ENCODE measurements around the gene ZNF543. TPM values are rescaled to one million over a fixed set of nuclear protein-coding genes. Genes with fewer than 3 reads are reported as not detected.

ZNF543 gene
- total RNA-seq = 10.9 and 13.8 TPM in 2 replicates

DNA sequence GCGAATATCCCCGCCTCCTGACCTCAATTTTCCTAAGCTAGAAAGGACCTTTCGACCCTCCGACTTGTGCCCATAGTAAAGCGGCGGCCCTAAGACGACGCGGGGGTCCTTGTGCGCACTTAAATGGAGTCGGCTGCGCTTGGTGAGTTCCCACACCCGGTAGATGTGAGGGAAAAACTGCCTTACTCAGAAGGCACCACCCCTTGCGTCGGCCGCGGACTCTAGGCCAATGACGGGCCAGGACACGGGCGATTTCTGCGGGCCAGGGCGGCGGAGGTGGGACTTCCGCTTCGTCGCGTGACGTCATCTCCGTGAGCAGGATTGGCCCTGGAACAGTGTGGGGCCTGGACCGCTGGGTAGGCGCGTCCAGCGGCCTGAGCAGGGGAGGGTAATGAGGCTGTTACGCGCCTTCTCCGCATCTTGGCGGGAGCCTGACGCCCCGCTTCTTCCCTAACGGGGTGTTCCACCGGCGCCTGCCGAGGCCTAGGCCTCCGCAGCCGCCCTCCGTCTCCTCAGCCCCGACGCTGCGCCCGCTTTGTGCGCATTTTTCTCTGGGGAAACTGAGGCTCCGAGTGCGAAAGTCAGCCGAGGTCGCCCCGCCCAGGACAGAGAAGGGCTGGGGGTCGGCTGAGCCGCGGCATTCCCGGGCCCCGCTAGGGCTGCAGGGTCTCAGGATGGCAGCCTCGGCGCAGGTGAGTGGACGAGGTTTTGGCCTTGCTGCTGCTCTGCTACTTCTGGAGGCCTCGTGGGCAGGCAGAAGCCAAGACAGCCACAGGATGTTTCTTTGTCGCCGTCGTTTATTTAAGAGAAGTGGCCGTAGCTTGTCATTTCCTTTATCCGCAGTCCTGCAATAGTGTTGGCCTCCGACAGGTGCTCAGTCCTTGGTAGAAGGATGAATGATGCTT lies at the start of gene ZNF543:
TSS of gene ZNF543 (plus strand) at position 293 of the 905 bp plus-strand sequence. CDS start at position 675, 382 bp downstream.

DNA sequence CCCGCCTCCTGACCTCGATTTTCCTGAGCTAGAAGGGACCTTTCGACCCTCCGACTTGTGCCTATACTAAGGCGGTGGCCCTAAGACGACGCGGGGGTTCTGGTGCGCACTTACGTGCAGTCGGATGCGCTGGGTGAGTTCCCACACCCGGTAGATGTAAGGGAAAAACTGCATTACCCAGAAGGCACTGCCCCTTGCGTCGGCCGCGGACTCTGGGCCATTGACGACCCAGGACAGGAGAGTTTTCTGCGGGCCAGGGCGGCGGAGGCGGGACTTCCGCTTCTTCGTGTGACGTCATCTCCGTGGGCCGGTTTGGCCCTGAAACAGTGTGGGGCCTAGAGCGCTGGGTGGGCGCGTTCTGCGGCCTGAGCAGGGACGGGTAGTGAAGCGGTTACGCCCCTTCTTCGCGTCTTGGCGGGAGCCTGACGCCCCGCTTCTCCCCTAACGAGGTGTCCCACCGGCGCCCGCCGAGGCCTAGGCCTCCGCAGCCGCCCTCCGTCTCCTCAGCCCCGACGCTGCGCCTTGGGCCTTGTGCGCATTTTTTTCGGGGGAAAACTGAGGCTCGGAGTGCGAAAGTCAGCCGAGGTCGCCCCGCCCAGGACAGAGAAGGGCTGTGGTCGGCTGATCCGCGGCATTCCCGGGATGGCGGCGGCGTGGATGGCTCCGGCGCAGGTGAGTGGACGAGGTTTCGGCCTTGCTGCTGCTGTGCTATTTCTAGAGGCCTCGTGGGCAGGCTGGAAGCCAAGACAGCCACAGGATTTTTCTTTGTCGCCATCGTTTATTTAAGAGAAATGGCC lies 39.9 kb upstream of the ZNF543 start, which contains the start of gene ZNF460:
TSS of gene ZNF460 (plus strand) at position 321 of the 797 bp plus-strand sequence. CDS start at position 643, 322 bp downstream.

DNA sequence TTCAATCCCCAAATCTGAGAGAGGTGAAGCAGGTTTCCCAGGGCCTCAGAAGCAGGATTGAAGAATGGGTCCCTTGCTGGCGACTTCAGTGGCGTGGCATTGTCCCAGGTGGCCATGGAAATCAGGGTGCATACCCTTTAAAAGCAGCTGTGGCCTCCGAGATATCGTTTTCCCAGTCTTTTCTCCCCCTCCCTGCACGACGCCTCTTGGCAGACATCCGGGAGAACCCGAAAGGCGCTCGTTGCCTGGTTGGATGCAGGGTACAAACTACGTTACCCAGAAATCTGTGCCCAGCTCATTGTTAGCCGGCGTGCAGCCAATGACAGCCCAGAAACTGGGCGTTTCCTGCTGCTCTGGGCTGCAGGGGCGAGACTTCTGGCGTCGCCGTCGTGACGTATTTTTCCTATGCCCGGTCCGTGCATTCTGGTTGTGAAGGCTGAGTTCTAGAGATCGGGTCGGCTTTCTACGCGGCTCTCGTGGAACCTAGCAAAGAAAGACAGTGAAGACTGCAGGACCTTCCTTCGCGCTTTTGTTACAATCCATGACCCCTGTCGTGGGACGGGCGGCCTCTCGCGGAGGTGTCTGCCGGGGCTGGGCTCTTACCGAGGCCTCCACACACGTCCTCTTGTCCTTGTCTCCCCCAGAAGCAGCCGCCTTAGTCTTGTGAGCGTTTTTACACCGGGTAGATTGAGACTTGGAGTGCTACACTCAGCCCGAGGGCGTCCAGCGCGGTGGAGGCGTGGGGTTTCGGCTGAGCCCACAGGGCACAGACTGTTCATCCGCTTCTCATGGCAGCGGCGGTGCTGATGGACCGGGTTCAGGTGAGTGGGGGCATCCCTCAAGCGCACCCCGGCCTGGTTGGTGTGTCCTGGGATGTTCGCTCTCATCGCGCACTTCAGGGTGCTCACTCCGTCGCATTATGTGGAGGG lies 30.9 kb downstream of the ZNF543 start, which contains the start of gene ZNF304:
TSS of gene ZNF304 (plus strand) at position 395 of the 929 bp plus-strand sequence. CDS start at position 789, 394 bp downstream.

DNA sequence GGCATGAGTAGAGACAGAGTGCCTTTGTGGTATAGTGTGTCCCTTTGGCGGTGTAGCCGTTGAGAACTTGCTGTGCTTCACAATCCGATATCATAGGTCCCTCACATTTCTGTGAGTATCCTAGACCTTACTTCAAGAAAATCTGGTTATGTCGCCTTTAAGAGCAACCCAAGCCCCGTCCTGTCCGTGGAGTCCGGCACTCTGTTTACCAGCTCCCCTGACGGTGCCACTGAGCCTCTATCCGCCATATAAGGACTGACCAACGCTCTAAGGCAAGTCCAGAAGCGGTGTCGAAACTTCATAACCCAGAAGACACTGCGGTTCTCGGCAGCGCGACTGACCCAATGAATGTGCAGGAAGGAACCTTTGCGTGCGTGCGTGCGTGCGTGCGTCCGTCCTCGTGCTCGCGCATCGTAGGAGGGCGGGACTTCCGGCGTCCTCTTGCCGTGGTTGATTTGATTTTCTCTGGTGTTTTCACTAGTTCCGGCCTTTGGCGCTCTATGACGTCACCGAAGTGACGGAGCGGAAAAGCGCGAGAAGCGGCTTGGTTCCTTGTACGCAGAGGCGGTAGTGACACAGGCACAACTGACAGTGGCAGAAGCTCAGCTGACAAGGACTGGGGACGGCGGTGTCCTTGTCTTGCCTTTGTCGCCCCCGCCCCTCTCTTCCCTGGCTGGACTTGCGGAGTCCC lies 42.9 kb downstream of the ZNF543 start, which contains the start of the genes TRAPPC2B and ZNF547:
TSS of gene TRAPPC2B (plus strand) at position 555 of the 691 bp plus-strand sequence. CDS start 1,283 bp downstream, outside the sequence.
TSS of gene ZNF547 (plus strand) at position 555 of the 691 bp plus-strand sequence. CDS start 5,005 bp downstream, outside the sequence.

Other genes with a start within 250 kb of the ZNF543 start
- gene USP29, start 200.5 kb upstream of the ZNF543 start, total RNA-seq = not detected in 2 replicates
- not detected in 2 replicates for gene ZIM3, start 175.3 kb upstream of the ZNF543 start, total RNA-seq
- not detected in 2 replicates for gene DUXA, start 153.0 kb upstream of the ZNF543 start, total RNA-seq
- gene ZNF264, start 129.0 kb upstream of the ZNF543 start, total RNA-seq = 49.2 and 53.6 TPM in 2 replicates
- 0.81 and 0.97 TPM in 2 replicates for gene AURKC, start 89.4 kb upstream of the ZNF543 start, total RNA-seq
- 36.9 and 48.0 TPM in 2 replicates for gene ZNF805, start 79.8 kb upstream of the ZNF543 start, total RNA-seq
- gene ZNF460, start 40.0 kb upstream of the ZNF543 start, total RNA-seq = 98.8 and 131 TPM in 2 replicates
- 13.5 and 14.8 TPM in 2 replicates for gene ZNF304, start 30.8 kb downstream of the ZNF543 start, total RNA-seq
- gene TRAPPC2B, start 43.1 kb downstream of the ZNF543 start, total RNA-seq = 7.5 and 10.9 TPM in 2 replicates
- 2.9 and 3.9 TPM in 2 replicates for gene ZNF547, start 43.1 kb downstream of the ZNF543 start, total RNA-seq
- gene ZNF548, start 69.4 kb downstream of the ZNF543 start, total RNA-seq = 25.4 and 30.2 TPM in 2 replicates
- gene ZNF17, start 90.7 kb downstream of the ZNF543 start, total RNA-seq = 14.7 and 14.8 TPM in 2 replicates
- gene ZNF749, start 114.9 kb downstream of the ZNF543 start, total RNA-seq = 7.6 and 9.8 TPM in 2 replicates
- gene VN1R1, start 136.7 kb downstream of the ZNF543 start, total RNA-seq = 0.49 and 0.81 TPM in 2 replicates
- gene ZNF772, start 157.1 kb downstream of the ZNF543 start, total RNA-seq = 21.7 and 23.2 TPM in 2 replicates
- 12.0 and 13.1 TPM in 2 replicates for gene ZNF419, start 167.3 kb downstream of the ZNF543 start, total RNA-seq
- 24.3 and 31.8 TPM in 2 replicates for gene ZNF773, start 179.5 kb downstream of the ZNF543 start, total RNA-seq
- gene ZNF549, start 206.9 kb downstream of the ZNF543 start, total RNA-seq = 7.0 and 8.8 TPM in 2 replicates
- gene ZNF550, start 239.4 kb downstream of the ZNF543 start, total RNA-seq = 7.3 and 9.4 TPM in 2 replicates